HepG2 (cell line): ENCODE data around the gene SCGB1C1. TPM values are rescaled to one million over a fixed set of nuclear protein-coding genes. Genes with fewer than 3 reads are reported as not detected.
A peak's percentile ranks its signal among the peaks of the same experiment; 100 is the strongest.

Source experiments
- DNMT3B ChIP-seq: conservative IDR thresholded peaks from 2 replicates; pipeline ENCODE4 v1.6.1; 2016; ENCODE audit warnings: missing biosample characterization, control low read depth
- ETS1 ChIP-seq: sonication (generic); formaldehyde crosslinking; IDR thresholded peaks from 2 replicates; pipeline ENCODE4 v1.4.0; 2020; ENCODE audit warnings: missing genetic modification reagents
- HDAC1 ChIP-seq: sonication (generic); formaldehyde crosslinking; IDR thresholded peaks from 2 replicates; pipeline ENCODE4 v1.5.1; 2020; ENCODE audit warnings: mild to moderate bottlenecking, missing genetic modification reagents
- HNF1A ChIP-seq, 2 experiments: sonication (generic) in 1 of 2; formaldehyde crosslinking in 1 of 2; IDR thresholded peaks; 2 replicates each; pipeline versions ENCODE4 v1.4.0 to v1.6.1; 2016 to 2020; ENCODE audit warnings: borderline replicate concordance in 1 of 2, low read depth in 1 of 2, mild to moderate bottlenecking in 1 of 2, missing genetic modification reagents in 1 of 2
- LCORL ChIP-seq, 2 experiments: fragments of 450-650 bp in 1 of 2; sonication (generic) in 1 of 2; formaldehyde crosslinking in 1 of 2; IDR thresholded peaks; 2 replicates each; pipeline versions ENCODE4 v1.5.0 to v1.6.1; 2017 to 2020; ENCODE audit warnings: antibody characterized with exemption in 1 of 2, missing genetic modification reagents in 1 of 2
- NPAS2 ChIP-seq: sonication (generic); formaldehyde crosslinking; IDR thresholded peaks from 2 replicates; pipeline ENCODE4 v1.8.0; 2022; ENCODE audit warnings: mild to moderate bottlenecking, missing genetic modification reagents, borderline replicate concordance
- SNRNP70 ChIP-seq: fragments of 200-400 bp; formaldehyde crosslinking; IDR thresholded peaks from 2 replicates; pipeline ENCODE4 v1.6.1; 2017; ENCODE audit warnings: mild to moderate bottlenecking, low read depth, low read length, moderate library complexity
- SRF ChIP-seq: IDR thresholded peaks from 2 replicates; pipeline ENCODE4 v1.6.1; 2011; ENCODE audit warnings: mild to moderate bottlenecking, low read depth, low read length, moderate library complexity
- ZNF589 ChIP-seq: sonication (generic); formaldehyde crosslinking; conservative IDR thresholded peaks from 2 replicates; pipeline ENCODE4 v1.8.0; 2022; ENCODE audit warnings: mild to moderate bottlenecking, moderate library complexity, missing genetic modification reagents
- ZNF674 ChIP-seq: sonication (generic); formaldehyde crosslinking; IDR thresholded peaks from 2 replicates; pipeline ENCODE4 v1.5.0; 2020; ENCODE audit warnings: low read depth, mild to moderate bottlenecking, missing genetic modification reagents
- ZNF878 ChIP-seq: sonication (generic); formaldehyde crosslinking; IDR thresholded peaks from 2 replicates; pipeline ENCODE4 v1.8.1; 2023; ENCODE audit warnings: mild to moderate bottlenecking, missing genetic modification reagents, moderate library complexity
- ZSCAN25 ChIP-seq: sonication (generic); formaldehyde crosslinking; IDR thresholded peaks from 2 replicates; pipeline ENCODE4 v1.8.0; 2022; ENCODE audit warnings: mild to moderate bottlenecking, missing genetic modification reagents
- polyA plus RNA-seq, 8 experiments: library from polyadenylated mRNA; depleted of rRNA in 3 of 8; stranded (reverse) in 7 of 8; unstranded in 1 of 8; fragments of >200 nt; fragmentation: Illumina TruSeq in 4 of 8; extraction: Trizol in 4 of 8; gene quantifications; 2 replicates each; pipeline versions ENCODE4 v1.2.1 to v1.2.3, GENCODE V29; 2011 to 2016; ENCODE audit warnings: low read depth in 4 of 8, missing spikeins in 1 of 8, mixed read lengths in 1 of 8; ENCODE audit not compliant: insufficient read depth in 1 of 8
- total RNA-seq, 5 experiments: library from RNA; depleted of rRNA; stranded (reverse); fragments of >200 nt; fragmentation: Illumina TruSeq; extraction: Trizol; gene quantifications; 2 replicates each; pipeline ENCODE4 v1.2.3, GENCODE V29; 2016; ENCODE audit warnings: low read depth in 1 of 5
- TF ChIP-seq, protein P1 (sequence below): sonication (generic); formaldehyde crosslinking; conservative IDR thresholded peaks from 2 replicates; pipeline ENCODE4 v1.8.0; 2022; ENCODE audit warnings: low read depth, missing genetic modification reagents
- TF ChIP-seq, protein P2 (sequence below): IDR thresholded peaks from 2 replicates; pipeline ENCODE4 v1.6.1; 2016; ENCODE audit warnings: control low read depth
- TF ChIP-seq, protein P3 (sequence below): sonication (generic); formaldehyde crosslinking; IDR thresholded peaks from 2 replicates; pipeline ENCODE4; 2020; ENCODE audit warnings: missing genetic modification reagents, mild to moderate bottlenecking, borderline replicate concordance

SCGB1C1 gene
- total and polyA plus RNA-seq, 2 of the 13 experiments (the other 11 are each of a cell fraction or from before 2014, with no cell fraction given), result not detected

DNA sequence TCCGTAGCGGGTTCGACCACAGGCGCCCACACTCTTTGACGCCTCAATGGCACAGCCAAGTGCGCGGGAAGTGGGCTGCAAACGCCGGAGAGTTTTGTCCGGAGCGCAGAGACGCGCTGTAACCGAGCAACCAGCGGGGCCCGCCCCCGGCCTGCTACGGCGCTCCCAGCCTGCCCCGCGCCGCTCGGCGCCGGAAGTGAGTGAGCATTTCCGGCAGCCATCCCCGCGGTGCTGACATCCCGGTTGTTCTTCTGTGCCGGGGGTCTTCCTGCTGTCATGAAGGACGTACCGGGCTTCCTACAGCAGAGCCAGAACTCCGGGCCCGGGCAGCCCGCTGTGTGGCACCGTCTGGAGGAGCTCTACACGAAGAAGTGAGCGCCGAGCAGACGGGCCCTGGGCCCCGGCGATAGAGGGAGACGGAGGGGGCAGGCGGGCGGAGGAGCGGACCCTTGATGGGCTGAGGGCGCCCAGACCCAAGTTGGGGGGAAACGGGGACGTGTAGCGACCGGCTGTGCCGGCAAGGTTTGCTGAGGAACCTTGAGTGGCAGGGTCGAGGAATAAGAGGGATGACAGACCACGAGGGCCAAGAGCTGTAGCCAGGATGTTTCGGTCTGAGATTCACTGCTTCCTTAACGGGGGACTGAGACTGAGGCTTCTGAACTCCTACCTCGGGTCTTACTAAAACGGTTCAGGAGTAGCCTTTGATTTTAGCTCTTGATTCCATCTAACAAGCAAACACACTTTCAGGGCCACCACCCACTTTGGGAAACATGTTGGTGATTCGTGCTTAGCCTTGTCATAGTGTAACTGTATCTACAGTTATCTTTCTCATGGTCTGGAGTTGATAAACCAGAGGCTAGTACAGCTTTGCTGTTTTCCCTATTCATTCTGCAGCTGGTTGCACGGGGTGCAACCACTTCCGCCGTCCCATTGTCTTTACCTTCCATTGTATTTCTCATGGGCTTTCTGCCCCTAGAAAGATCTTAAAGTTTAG lies 44.2 kb downstream of the SCGB1C1 start, which contains the start of gene PSMD13 (continued):
- TF ChIP-seq ZSCAN25 (CRISPR knock-in tag) (no peak), HNF1A (IDR thresholded peaks at IDR 0.05; ENCODE audit: low read depth) (no peak), HNF1A (CRISPR knock-in tag; IDR thresholded peaks at IDR 0.05; ENCODE audit: borderline replicate concordance) (peak; percentile 25; the same call in 1 of the 2 replicates), DNMT3B (CRISPR knock-in tag) (no peak; the same call in 1 of the 2 replicates), ZNF674 (no peak), SRF (no peak), HDAC1 (CRISPR knock-in tag) (peak; percentile 92), NPAS2 (CRISPR knock-in tag) (no peak), ETS1 (CRISPR knock-in tag) (no peak), ZNF878 (CRISPR knock-in tag) (no peak), LCORL (IDR thresholded peaks at IDR 0.05) (no peak), LCORL (CRISPR knock-in tag; IDR thresholded peaks at IDR 0.05) (peak; percentile 15; the same call in 1 of the 2 replicates), SNRNP70 (no peak), ZNF589 (peak; percentile 41; the same call in 1 of the 2 replicates)
- TF ChIP-seq, protein P1, sequence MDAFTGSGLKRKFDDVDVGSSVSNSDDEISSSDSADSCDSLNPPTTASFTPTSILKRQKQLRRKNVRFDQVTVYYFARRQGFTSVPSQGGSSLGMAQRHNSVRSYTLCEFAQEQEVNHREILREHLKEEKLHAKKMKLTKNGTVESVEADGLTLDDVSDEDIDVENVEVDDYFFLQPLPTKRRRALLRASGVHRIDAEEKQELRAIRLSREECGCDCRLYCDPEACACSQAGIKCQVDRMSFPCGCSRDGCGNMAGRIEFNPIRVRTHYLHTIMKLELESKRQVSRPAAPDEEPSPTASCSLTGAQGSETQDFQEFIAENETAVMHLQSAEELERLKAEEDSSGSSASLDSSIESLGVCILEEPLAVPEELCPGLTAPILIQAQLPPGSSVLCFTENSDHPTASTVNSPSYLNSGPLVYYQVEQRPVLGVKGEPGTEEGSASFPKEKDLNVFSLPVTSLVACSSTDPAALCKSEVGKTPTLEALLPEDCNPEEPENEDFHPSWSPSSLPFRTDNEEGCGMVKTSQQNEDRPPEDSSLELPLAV, result no peak
- TF ChIP-seq, protein P2, sequence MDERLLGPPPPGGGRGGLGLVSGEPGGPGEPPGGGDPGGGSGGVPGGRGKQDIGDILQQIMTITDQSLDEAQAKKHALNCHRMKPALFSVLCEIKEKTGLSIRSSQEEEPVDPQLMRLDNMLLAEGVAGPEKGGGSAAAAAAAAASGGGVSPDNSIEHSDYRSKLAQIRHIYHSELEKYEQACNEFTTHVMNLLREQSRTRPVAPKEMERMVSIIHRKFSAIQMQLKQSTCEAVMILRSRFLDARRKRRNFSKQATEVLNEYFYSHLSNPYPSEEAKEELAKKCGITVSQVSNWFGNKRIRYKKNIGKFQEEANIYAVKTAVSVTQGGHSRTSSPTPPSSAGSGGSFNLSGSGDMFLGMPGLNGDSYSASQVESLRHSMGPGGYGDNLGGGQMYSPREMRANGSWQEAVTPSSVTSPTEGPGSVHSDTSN (CRISPR knock-in tag), result no peak
- TF ChIP-seq, protein P3, sequence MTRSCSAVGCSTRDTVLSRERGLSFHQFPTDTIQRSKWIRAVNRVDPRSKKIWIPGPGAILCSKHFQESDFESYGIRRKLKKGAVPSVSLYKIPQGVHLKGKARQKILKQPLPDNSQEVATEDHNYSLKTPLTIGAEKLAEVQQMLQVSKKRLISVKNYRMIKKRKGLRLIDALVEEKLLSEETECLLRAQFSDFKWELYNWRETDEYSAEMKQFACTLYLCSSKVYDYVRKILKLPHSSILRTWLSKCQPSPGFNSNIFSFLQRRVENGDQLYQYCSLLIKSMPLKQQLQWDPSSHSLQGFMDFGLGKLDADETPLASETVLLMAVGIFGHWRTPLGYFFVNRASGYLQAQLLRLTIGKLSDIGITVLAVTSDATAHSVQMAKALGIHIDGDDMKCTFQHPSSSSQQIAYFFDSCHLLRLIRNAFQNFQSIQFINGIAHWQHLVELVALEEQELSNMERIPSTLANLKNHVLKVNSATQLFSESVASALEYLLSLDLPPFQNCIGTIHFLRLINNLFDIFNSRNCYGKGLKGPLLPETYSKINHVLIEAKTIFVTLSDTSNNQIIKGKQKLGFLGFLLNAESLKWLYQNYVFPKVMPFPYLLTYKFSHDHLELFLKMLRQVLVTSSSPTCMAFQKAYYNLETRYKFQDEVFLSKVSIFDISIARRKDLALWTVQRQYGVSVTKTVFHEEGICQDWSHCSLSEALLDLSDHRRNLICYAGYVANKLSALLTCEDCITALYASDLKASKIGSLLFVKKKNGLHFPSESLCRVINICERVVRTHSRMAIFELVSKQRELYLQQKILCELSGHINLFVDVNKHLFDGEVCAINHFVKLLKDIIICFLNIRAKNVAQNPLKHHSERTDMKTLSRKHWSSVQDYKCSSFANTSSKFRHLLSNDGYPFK (CRISPR knock-in tag), result peak; percentile 85
